Aorta (tissue), 5 donors: ENCODE results near the gene BMP5. TPM values are rescaled to one million over a fixed set of nuclear protein-coding genes. Genes with fewer than 3 reads are reported as not detected.

ENCODE experiments used
- ATAC-seq: fragments of 200-7000 bp; cut with Tn5 transposase; one replicate; pipeline ENCODE4 v1.9.1; 2022; ENCODE audit warnings: moderate library complexity; ENCODE audit not compliant: low FRiP score
- DNase-seq, 2 donors: peaks; one replicate each; pipeline ENCODE4 v3.0.0-alpha.2; 2020
- H3K27ac ChIP-seq, 2 donors: one replicate each; pipeline ENCODE4 v1.5.1; 2013; ENCODE audit warnings: low read length in 2 of 2, mild to moderate bottlenecking in 2 of 2, moderate library complexity in 2 of 2, control low read depth in 1 of 2, inconsistent platforms in 1 of 2, low read depth in 1 of 2
- H3K27me3 ChIP-seq, 2 donors: one replicate each; pipeline ENCODE4 v1.6.1; 2013; ENCODE audit warnings: control low read depth in 1 of 2, low read length in 1 of 2, mild to moderate bottlenecking in 1 of 2, moderate library complexity in 1 of 2; ENCODE audit not compliant: insufficient read depth in 2 of 2, control insufficient read depth in 1 of 2
- H3K36me3 ChIP-seq, 2 donors: one replicate each; pipeline ENCODE4 v1.6.1; 2013; ENCODE audit warnings: control low read depth in 1 of 2, low read length in 1 of 2, mild to moderate bottlenecking in 1 of 2; ENCODE audit not compliant: insufficient read depth in 2 of 2, control insufficient read depth in 1 of 2
- H3K4me1 ChIP-seq, 2 donors: one replicate each; pipeline ENCODE4 v1.6.1; 2013; ENCODE audit warnings: low read length in 2 of 2, control low read depth in 1 of 2, mild to moderate bottlenecking in 1 of 2, moderate library complexity in 1 of 2; ENCODE audit not compliant: insufficient read depth in 2 of 2, control insufficient read depth in 1 of 2
- H3K4me3 ChIP-seq, 2 donors: one replicate each; pipeline ENCODE4 v1.5.1; 2013; ENCODE audit warnings: low read length in 2 of 2, control low read depth in 1 of 2, mild to moderate bottlenecking in 1 of 2
- H3K9me3 ChIP-seq: one replicate; pipeline ENCODE4 v1.6.1; 2013; ENCODE audit warnings: mild to moderate bottlenecking, low read length; ENCODE audit not compliant: control insufficient read depth
- WGBS, 2 donors: extraction: QIAGEN DNeasy Blood & Tissue Kit; methylation state at CpG; one replicate each; pipeline ENCODE4 v1.1.7; 2013; 5-methylcytosine and 5-hydroxymethylcytosine counted together
- intact Hi-C, 2 donors: fragments of 100-400 bp; cut with DNase I; formaldehyde crosslinking; loops; one replicate each; pipeline versions ENCODE4 v1.14.2 to v1.15.0; 2022
- polyA plus RNA-seq, 2 donors: library from polyadenylated mRNA; stranded (reverse); fragments of 200-250 nt; gene quantifications; one replicate each; pipeline ENCODE4 v1.2.3, GENCODE V29; 2013
- total RNA-seq, 2 donors: library from RNA; stranded (reverse); fragmentation: NEBNext Ultra II Directional; extraction: Animal tissue kit (Norgen Biotek cat#: 25700); gene quantifications; one replicate each; pipeline ENCODE4 v1.2.1, GENCODE V29; 2021
- donor health status: healthy with polysubstance abuse.
- donor health status: Bipolar disorder and iron deficiency.
- donor health status: DM: no; HTN: no; CAD: no.
- donor health status: DM: no; HTN: no; CAD: no.
- donor health status: DM: yes; HTN: yes; CAD: no.

The BMP5 gene
- total and polyA plus RNA-seq, 4 donors: 0.38 to 1.5 (median 0.45) TPM; not detected in 1

DNA sequence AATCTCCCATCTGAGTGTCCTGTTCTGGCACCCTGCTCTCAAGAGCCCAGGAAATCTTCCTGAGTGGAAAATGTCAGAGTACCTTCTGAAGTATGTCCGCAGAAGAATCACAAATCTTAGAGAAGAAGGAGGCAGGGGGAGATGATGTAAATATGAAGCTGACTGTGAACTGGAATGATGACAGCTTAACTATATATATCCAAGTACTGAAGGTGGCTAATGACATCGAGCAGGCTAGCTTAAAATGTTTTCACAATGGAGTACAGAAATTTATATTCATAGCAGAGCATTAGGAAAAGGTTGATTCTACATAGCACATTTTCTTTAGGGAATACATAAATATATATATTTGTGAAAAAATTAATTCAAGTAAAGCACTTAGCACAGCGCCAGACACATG, 64.3 kb downstream of the BMP5 start:
- no peak for ATAC-seq
- Histone ChIP-seq H3K9me3 (peaks cover 1% of the 10 kb centered on the region), H3K27me3 (peaks cover 0 to 1% of the 10 kb centered on the region in 2 donors), H3K4me3 (no peak overlapping the region), H3K4me1 (no peaks in the 10 kb centered on the region), H3K27ac (no peak overlapping the region), H3K36me3 (no peaks in the 10 kb centered on the region)
- WGBS, 2 donors: 24 to 43% methylated on average over 3 of the region's 3 CpGs
- no peak for DNase-seq
- intact Hi-C loops: no loop called here

DNA sequence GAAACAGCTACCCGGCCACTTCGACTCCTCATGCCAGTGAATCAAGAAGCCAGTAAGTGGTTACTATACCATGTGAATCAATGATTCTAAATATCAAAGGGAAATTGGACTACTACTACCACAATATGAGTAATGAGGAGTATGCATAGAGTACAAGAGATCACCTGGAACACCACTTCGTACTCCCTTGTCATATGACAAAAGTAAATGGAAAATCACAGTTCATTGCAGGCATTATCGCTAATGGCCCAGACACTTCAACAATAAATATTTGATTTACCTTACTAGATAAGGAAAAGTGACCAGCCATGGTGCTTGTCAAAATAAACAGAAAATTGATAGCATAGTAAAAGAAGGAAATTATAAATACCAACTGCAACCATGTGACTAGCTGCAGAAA, 73.1 kb downstream of the BMP5 start:
- Histone ChIP-seq H3K4me1 (no peaks in the 10 kb centered on the region), H3K27me3 (no peaks in the 10 kb centered on the region), H3K9me3 (no peaks in the 10 kb centered on the region), H3K4me3 (no peak overlapping the region), H3K36me3 (no peaks in the 10 kb centered on the region), H3K27ac (no peak overlapping the region)
- DNase-seq (no peak), ATAC-seq (no peak)
- 87 to 91% methylated on average over 4 of the region's 4 CpGs for WGBS, 2 donors
- intact Hi-C loops: no loop called here

DNA sequence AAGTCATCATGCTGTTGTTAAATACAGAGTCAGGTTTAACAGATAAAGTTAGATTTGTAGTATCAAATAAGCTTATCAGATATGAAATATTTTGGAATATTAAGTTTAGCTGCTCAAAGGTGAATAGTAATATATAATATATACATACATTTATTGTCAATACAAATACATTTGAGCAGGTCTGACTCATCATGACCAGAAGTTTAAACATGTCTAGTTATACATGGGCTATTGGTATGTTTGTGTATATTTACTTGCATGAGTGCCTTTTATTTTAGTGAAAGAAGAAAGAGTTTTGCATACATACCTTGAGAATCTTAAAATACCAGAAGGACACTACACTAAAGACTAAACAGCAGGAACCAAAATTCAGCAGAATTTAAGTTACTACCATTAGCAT, 76.8 kb downstream of the BMP5 start:
- H3K36me3 ChIP-seq: no peaks in the 10 kb centered on the region
- no peaks in the 10 kb centered on the region for H3K4me1 ChIP-seq
- H3K9me3 ChIP-seq: no peaks in the 10 kb centered on the region
- ATAC-seq (no peak), DNase-seq (no peak)
- H3K4me3 ChIP-seq: no peak overlapping the region
- intact Hi-C loops: no loop called here
- H3K27me3 ChIP-seq: no peaks in the 10 kb centered on the region
- H3K27ac ChIP-seq: no peak overlapping the region

DNA sequence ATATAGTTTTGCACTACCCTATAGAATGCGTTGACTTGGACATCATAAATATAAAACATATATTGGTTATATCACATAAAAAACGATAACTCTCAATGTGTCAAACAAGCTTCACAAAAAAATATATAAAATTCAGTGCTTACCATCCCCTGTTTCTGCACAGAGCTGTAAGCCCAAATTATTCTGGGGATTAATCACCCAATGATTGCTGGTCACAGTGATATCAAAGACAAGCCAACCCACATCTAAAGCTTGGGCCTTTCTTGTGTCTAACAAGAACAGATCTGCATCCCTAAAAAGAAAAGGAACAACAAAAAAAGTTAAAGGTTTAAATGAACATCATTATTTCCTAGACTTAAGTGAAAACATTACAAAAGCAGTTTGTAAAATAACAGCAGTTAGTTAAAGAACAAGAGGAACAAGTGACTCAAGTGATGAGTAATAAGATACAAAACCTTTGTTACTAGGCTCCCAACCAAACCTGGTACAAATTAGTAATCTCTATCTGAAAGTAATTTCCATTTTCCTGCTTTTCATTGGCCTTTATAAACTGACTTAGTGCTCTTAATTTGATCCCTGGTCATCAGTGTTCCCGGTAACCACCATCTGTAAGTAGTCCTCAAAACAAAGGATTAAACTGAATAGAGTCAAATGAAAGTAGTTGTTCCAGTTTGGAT, 81.1 kb downstream of the BMP5 start:
- ATAC-seq (no peak), DNase-seq (no peak)
- 92 to 94% methylated on average over 3 of the region's 3 CpGs for WGBS, 2 donors
- H3K27me3 ChIP-seq: no peaks in the 10 kb centered on the region
- intact Hi-C loops: no loop called here
- no peaks in the 10 kb centered on the region for H3K9me3 ChIP-seq
- no peaks in the 10 kb centered on the region for H3K4me1 ChIP-seq
- no peak overlapping the region for H3K27ac ChIP-seq
- no peaks in the 10 kb centered on the region for H3K36me3 ChIP-seq
- H3K4me3 ChIP-seq: no peak overlapping the region

DNA sequence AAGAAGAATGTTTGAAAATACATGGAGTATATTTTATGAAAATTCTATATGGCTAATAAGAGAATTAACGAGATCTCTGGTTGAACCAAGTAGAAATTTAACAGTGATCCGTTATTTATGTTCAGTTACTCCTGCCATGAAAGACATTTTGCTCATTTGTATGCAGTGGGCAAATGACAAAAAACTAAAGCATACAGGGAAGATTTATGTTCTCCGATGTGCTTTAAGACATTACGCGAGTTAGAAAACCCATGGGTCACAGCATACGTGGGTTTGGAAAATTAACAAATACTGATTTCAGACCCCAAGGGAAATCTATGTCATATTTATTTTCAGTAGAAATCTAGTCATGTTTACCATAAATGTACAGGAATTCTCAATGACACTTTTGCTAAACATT, 90.1 kb downstream of the BMP5 start:
- H3K36me3 ChIP-seq: no peaks in the 10 kb centered on the region
- H3K27me3 ChIP-seq: no peaks in the 10 kb centered on the region
- no peaks in the 10 kb centered on the region for H3K9me3 ChIP-seq
- DNase-seq (no peak), ATAC-seq (no peak)
- no peaks in the 10 kb centered on the region for H3K4me1 ChIP-seq
- H3K27ac ChIP-seq: no peak overlapping the region
- intact Hi-C loops: no loop called here
- H3K4me3 ChIP-seq: no peak overlapping the region
- WGBS, 2 donors: 39 to 44% methylated on average over 6 of the region's 6 CpGs

DNA sequence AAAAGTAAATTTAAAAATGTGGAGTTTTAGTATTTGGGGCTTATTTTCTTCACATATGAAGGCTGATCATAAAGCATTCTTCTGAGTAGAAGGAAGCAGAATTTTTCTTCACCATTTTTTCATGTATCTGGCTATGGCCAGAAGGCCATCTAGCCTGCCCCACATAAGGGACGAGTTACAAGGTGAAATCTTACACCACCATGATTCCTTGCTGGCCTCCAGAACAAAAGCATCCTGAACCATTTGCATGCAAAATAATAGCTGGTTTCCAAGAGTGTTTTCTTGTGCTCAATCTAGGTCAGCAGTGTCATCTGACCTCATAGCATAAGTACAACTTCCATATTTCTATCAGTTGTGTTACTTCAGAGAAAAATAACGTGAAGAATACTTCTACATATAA, 93.1 kb downstream of the BMP5 start:
- Histone ChIP-seq H3K27ac (no peak overlapping the region), H3K4me1 (no peaks in the 10 kb centered on the region), H3K4me3 (no peak overlapping the region), H3K9me3 (no peaks in the 10 kb centered on the region), H3K36me3 (no peaks in the 10 kb centered on the region), H3K27me3 (no peaks in the 10 kb centered on the region)
- no peak for DNase-seq
- intact Hi-C loops: no loop called here
- ATAC-seq: no peak
- 62 to 71% methylated on average over 2 of the region's 2 CpGs for WGBS, 2 donors

DNA sequence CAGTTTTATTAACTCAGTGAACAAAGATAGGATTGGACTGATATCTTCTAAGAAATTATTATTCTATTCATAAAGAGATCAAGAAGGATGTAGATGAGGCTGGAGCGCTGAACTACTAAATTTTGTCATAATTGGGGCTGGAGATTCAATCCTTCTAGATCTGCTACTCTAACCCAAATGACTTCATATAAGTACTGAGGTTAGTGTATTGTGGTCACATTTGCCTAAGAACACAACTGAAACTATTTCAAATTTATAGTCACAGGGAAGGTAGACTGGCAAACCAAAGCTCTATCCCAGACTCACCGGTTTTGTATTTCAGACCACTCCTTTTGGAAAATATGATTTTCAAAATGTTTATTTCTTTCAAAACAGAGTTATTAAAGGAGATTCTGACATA, 96.7 kb downstream of the BMP5 start:
- DNase-seq (no peak), ATAC-seq (no peak)
- 82 to 87% methylated on average over 2 of the region's 2 CpGs for WGBS, 2 donors
- Histone ChIP-seq H3K27me3 (no peaks in the 10 kb centered on the region), H3K9me3 (no peaks in the 10 kb centered on the region), H3K4me1 (no peaks in the 10 kb centered on the region), H3K36me3 (no peaks in the 10 kb centered on the region), H3K27ac (no peak overlapping the region), H3K4me3 (no peak overlapping the region)
- intact Hi-C loops: no loop called here

DNA sequence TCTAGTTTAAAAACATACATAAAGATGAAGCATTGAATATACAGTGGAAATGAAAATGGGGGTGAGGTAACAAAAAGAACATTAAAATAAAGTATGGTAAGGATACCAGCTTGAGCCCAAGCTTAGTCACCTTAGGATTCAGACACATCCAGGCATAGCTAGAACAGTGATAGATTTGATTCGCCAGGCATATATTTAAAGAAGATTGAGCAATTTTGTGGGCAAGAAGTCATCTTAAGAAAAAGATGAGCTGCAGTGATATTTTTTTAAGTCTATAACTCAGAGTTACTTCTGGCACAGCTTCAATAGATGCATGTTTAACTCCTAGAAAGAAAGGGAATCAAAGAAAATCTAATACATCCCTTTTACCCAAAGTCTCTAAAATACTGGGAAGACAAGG, 97.9 kb downstream of the BMP5 start:
- intact Hi-C loops: no loop called here
- H3K4me1 ChIP-seq: no peaks in the 10 kb centered on the region
- 91 to 97% methylated on average over 1 of the region's 1 CpG for WGBS, 2 donors
- DNase-seq: no peak
- H3K27me3 ChIP-seq: no peaks in the 10 kb centered on the region
- no peaks in the 10 kb centered on the region for H3K9me3 ChIP-seq
- H3K36me3 ChIP-seq: no peaks in the 10 kb centered on the region
- no peak for ATAC-seq
- no peak overlapping the region for H3K4me3 ChIP-seq
- H3K27ac ChIP-seq: no peak overlapping the region

DNA sequence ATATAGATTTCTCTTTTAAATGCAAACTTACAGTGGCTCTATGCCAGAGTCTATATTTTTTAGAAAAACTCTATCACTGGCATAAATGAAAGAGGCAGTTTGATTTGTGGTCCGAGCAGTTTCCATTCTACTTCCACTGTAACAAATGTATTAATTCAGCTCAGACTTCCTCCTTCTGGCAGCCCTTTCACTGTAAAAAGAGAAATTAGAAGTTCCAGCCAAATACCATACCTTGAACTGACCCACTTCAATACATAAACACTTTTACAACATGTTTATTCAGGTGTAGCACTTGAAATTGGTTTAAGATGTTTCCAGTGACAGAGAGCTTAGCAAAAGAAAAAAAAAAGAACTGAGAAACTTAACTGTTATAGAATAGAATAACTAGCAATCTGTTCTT, 99.3 kb downstream of the BMP5 start:
- H3K27me3 ChIP-seq: no peaks in the 10 kb centered on the region
- no peak overlapping the region for H3K4me3 ChIP-seq
- no peak overlapping the region for H3K27ac ChIP-seq
- H3K9me3 ChIP-seq: no peaks in the 10 kb centered on the region
- H3K36me3 ChIP-seq: no peaks in the 10 kb centered on the region
- no peak for DNase-seq
- no peaks in the 10 kb centered on the region for H3K4me1 ChIP-seq
- WGBS, 2 donors: 19 to 21% methylated on average over 1 of the region's 1 CpG
- ATAC-seq: no peak
- intact Hi-C loops: no loop called here
